HG03066 (cell line): ENCODE results near the gene RYR2.
"Not testable (repeated sequence)": the region's sequence is repeated elsewhere in the genome, so short reads cannot be mapped to it uniquely, and the experiment has no call there.

ENCODE experiments used
- ATAC-seq: cut with Tn5 transposase; IDR thresholded peaks from one replicate; pipeline ENCODE4 v1.9.1; 2021; ENCODE audit warnings: low read depth; ENCODE audit not compliant: unreplicated experiment

RYR2 gene

GRCh38 chr1:237134929-237135328 is 92.9 kb downstream of the RYR2 start:
- no peak for ATAC-seq

DNA sequence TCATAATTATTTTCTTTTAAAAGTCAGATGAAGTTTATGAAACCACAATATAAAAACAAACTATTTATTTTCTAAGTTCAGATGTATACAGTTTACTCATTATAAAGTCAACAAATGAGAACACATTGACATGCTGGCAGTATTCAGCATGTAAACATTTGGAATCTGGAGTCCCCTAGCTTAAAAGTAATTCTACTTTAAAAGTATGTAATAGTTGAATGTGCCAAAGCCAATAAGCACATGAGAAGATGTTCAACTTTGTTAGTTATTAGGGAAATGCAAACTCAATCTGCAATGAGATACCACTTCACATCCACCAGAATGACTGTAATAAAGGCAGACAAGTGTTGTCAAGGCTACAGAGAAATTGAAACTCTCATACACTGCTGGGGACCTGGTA is 96.6 kb downstream of the RYR2 start:
- ATAC-seq = no peak

DNA sequence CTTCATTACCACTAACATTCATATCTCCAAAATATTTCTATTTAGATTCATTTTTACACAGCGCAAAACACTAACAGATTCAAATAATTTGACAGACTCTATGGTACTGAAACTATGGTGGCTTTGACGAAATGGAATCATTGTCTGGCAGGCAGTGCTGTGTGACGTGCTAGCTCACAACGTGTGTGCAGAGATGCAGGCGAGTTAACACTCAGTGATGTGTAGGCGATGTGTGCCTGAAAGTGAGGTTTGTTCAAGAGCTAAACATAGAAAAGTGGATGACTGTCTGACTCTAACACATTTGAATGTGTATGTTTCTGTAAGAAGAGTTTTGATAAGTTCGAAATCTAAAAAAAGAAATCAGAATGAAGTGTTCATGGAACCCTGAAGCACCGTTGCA is 97.7 kb downstream of the RYR2 start:
- no peak for ATAC-seq

DNA sequence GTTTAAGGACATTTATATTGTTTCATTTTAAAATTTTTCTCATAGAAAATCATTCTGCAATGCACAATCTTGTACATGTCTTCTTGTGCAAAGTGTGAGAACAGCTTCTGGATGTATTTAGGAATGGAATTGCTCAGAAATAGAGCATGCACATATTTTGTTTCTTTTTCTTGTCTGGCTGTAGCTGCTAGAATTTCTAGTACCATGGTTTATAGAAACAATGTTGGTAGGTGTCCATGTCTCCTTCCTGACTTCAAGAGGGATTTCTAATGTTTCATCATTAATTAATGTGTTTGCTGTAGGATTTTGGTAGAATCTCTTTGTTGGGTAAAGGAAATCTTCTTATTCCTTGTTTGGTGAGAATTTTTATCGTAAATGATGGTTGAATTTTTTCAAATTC is 99.0 kb downstream of the RYR2 start:
- ATAC-seq = no peak

DNA sequence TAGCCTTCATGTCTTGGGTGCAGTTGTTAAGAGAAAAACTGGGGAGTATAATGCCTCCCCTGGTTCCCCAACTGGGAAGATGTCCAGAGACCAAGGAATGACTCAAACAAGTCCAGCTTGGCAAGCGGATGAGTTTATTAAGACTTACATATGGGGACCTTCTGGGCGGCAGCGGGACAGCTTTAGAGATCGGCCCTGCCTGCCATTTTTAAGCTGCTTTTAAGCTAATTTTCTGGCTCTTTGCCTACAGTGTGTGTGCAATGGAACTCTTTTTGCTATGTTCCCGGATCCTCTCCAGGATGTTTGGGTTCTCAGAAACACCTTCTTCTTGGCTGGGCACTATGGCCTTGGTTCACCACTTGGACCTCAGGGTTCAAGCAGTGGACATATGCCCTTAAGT is 99.5 kb downstream of the RYR2 start:
- ATAC-seq = no peak

GRCh38 chr1:237145379-237146135 is 103.6 kb downstream of the RYR2 start:
- no peak for ATAC-seq

GRCh38 chr1:237146241-237146640 is 104.3 kb downstream of the RYR2 start:
- ATAC-seq = no peak

GRCh38 chr1:237149857-237150256 is 107.9 kb downstream of the RYR2 start:
- no peak for ATAC-seq

- ATAC-seq = not testable (repeated sequence)
Observed at GRCh38 chr1:237151979-237152378, 110.0 kb downstream of the RYR2 start.

DNA sequence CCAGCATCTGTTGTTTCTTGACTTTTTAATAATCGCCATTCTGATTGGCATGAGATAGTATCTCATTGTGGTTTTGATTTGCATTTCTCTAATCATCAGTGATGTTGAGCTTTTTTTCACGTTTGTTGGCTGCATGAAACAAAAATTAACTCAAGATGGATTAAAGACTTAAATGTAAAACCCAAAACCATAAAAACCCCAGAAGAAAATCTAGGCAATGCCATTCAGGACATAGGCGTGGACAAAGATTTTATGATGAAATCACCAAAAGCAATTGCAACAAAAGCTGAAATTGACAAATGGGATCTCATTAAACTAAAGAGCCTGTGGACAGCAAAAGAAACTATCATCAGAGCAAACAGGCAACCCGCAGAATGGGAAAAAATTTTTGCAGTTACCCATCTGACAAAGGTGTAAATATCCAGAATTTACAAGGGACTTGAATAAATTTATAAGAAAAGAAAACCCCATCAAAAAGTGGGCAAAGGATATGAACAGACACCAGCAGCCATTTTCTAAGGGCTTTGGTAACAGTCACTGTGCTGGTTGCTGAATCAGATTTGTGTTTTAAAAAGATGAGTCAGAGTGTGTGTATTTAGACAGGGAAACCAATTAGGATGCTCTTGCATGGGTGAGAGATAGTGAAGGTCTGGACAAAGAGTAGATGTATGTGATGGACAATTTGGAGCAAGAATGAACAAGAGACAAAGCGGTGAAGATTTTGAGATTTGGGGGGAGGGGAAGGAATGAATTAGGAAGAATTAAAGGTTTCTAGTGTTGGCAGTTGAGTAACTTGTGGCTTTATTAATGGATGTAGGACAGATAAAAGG is 110.7 kb downstream of the RYR2 start:
- ATAC-seq = no peak

GRCh38 chr1:237154157-237154556 is 112.2 kb downstream of the RYR2 start:
- ATAC-seq = no peak

DNA sequence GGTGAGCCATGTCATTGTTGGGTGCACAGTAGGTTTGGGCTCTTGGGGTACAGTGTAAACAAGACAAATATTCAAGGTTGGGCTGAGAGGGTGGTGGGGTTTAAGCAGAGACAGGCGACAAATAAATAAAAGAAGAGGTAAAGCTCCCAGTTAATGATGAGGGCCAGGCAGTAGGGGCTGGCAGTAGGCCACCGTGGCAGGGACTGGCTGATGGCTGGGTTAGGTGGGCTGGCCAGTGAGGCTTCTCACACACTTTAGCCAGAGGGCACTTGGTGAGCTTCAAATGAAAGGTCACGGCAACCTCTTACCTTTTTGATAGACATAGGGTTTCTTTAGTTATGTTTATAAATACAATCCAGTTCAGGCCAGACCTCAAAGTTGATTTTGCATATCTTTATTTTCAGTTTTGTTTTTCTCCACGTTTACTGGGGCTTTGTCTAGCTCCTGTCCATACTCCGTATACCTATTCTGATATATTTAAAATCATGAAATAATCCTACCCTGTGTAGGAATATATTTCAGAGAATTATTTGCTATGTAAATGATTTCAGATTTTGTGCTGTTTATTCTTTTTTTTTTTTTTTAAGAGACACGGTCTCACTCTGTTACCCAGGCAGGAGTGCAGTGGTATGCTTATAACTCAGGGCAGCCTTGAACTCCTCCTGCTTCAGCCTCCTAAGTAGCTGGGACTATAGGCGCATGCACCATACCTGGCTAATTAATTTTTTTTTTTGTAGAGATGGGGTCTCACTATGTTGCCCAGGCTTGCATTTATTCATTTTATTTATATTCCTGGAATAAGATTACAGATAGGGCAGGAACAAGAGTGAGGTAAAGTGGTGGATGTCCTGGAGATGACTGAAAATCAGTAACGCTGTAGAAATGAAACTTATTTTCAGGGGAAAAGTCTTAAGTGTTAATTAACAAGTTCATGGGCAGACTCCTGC is 122.7 kb downstream of the RYR2 start:
- no peak for ATAC-seq

GRCh38 chr1:237166086-237166485 is 124.1 kb downstream of the RYR2 start:
- no peak for ATAC-seq

DNA sequence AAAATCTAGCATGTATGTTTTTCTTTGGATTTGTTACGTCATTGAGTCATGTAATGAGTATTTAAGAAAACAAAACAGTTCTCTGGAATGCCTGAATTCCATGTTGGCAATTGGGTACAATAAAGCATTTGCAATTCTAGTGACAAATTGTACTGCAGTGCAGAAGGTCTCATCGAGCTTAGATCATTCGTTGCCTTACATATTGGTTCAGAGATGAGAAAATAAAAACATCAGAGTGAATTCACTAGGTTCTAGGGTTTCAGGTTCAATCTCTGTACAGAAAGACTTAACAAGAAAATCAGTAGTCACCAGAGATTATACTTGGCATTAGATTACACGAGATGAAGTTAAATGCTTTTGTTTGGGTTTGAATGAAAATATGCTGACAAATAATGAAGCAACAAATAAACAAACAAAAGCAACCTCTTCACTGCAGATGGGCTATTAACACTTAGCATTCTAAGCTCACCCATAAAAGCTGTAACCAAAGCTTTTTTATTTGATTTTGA is 124.7 kb downstream of the RYR2 start:
- no peak for ATAC-seq

GRCh38 chr1:237170149-237170548 is 128.2 kb downstream of the RYR2 start:
- no peak for ATAC-seq

DNA sequence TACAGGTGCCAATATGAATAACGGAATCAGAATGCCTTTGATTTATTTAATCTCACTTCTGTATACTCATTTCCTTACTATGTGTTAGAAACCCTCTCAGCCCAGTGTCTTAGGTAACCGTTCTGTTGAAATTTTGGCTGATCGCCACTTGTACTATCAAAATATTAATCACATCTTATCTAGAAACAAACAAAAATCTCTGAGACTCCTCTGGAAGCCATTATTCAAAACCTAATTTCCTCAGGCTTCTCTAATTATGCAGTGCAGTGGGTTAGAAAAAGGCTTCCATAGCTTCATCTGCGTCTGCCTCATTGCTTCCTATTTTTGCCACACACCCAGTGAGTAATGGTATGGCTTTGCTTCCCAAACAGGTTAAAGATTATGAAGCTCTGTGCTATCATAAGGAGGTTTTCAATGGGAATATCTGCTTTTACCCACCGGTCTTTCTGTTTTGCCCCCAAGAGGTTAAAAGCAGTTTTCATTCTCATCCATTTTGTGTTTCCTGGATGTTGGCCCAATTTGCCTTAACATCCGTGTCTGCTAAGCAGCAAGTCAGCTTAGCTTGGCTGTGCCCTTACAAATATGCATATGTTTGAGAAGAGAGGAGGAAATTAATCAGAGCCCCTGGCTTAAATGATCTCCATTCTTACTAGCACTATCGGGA is 129.6 kb downstream of the RYR2 start:
- ATAC-seq = no peak

DNA sequence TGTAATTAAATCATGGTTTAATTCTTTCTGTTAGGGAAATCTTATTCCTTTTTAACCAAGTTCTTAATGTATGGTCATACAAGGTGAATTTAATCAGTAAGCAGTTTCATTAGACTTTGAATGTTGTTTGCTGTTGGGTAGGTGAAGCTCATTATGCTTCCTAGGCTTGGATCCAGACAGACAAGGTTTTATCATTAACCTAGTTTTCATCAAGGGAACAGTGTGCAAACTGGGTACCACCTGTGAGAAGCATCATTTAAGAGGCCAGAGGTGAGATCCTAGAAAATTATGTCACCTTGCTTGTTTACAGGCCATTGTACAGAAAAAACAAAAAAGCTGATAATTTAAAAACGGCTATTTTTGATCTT is 130.1 kb downstream of the RYR2 start:
- ATAC-seq = no peak

GRCh38 chr1:237179503-237179902 is 137.5 kb downstream of the RYR2 start:
- ATAC-seq = no peak

DNA sequence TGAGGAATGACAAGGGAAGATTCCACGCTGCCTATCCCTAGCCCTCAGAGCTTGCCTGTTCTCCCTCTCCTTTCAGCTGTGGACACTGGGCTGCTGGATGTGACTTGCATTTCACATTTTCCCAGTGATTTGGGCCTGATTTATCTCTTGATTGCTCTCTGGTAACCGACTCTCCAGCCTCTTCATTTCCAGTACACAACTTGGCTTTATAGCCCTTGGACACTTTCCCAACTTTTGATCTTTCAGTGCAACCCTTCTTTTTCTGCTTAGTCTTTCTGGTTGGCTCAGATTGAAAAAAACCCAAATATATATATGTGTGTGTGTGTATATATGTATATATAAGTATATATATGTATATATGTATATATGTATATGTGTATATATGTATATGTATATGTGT is 138.3 kb downstream of the RYR2 start:
- ATAC-seq = no peak

GRCh38 chr1:237181743-237182317 is 139.8 kb downstream of the RYR2 start:
- no peak for ATAC-seq
